GM21367 (cell line): ENCODE data around the gene ACACB.

ENCODE experiments used
- ATAC-seq: cut with Tn5 transposase; IDR thresholded peaks from one replicate; pipeline ENCODE4 v1.9.1; 2021; ENCODE audit not compliant: unreplicated experiment

ACACB gene

DNA sequence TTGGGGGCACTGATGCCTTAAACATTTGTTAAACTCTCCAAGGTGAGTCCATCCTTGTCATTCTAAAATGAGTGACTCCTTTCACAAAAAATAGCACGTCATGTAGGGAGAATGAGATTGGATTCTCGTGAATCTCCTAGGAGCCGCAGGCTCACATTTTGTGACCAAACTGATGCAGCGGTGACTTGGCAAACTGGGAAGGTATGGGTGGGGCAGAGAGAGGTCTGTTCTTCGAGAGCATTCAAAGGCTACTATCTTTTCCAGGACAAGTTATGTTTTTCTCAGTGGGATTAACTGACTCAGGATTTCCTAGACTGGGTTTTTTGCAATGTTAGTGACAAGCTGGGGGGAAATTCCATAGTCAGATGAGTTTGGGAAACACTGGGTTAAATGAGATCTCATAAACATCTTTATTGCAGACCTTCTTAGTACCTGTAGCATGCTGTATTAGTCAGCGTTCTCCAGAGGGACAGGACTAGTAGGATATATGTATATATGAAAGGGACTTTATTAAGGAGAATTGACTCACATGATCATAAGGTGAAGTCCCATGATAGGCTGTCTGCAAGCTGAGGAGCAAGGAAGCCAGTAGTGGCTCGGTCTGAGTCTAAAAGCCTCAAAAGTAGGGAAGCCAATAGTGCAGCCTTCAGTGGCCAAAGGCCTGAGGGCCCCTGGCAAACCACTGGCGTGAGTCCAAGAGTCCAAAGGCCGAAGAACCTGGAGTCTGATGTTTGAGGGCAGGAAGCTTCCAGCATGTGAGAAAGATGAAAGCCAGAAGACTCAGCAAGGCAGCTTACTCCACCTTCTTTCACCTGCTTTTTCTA is 131.7 kb downstream of the ACACB start:
- ATAC-seq = no peak

DNA sequence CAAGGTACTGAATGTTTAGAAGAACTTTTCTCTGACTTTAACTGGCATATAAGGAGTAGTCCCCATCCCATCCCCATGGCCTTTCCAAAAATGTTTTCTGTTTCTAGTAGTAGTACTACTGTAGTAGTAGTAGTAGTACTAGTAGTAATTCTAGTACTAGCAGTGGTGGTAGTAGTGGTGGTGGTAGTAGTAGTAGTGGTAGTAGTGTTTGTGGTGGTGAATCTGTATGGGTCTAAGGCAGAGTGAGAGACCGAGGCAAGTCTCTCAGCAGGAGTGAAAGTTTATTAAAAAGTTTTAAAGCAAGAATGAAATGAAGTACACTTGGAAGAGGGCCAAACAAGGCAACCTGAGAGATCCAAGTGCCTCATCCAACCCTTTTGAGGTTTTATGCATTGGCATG is 134.1 kb downstream of the ACACB start:
- ATAC-seq = no peak

DNA sequence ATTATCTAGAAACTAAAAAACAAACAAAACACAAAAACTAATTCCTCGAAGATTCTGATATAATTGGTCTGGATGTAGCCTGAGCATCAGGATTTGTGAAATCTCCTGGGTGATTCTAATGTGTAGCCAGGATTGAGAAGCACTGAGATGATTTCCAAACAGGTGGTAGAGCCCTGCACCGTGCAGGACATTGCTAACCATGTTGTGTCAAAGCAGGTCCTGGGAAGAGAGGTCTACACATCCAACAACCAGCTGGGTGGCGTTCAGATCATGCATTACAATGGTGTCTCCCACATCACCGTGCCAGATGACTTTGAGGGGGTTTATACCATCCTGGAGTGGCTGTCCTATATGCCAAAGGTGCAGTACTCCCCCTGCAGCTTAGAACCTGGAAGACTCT is 136.4 kb downstream of the ACACB start:
- ATAC-seq = no peak

GRCh38 chr12:109253913-109254544 is 137.6 kb downstream of the ACACB start:
- ATAC-seq = no peak

- ATAC-seq = no peak
Observed at GRCh38 chr12:109255377-109255776, 139.0 kb downstream of the ACACB start.

- no peak for ATAC-seq
Observed at GRCh38 chr12:109256011-109256410, 139.6 kb downstream of the ACACB start.

DNA sequence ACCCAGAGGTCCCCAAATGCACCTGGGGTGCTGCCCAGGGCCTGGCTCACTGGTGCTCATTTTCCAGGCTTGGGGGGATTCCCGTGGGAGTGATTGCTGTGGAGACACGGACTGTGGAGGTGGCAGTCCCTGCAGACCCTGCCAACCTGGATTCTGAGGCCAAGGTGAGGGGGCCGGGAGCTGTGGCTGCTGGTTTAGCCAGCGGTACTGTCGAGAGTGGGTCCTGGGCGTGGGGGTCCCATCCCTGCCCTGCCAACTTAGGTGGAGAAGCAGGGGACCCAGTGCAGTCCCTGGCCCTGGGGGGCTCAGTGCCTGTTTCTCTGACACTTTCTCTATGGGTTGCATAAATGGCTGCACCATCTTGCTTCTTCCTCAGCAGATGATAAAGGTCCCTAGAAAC is 141.8 kb downstream of the ACACB start:
- ATAC-seq = no peak

GRCh38 chr12:109258607-109259544 is 142.5 kb downstream of the ACACB start:
- no peak for ATAC-seq

GRCh38 chr12:109259545-109259895 is 143.1 kb downstream of the ACACB start:
- ATAC-seq = no peak

DNA sequence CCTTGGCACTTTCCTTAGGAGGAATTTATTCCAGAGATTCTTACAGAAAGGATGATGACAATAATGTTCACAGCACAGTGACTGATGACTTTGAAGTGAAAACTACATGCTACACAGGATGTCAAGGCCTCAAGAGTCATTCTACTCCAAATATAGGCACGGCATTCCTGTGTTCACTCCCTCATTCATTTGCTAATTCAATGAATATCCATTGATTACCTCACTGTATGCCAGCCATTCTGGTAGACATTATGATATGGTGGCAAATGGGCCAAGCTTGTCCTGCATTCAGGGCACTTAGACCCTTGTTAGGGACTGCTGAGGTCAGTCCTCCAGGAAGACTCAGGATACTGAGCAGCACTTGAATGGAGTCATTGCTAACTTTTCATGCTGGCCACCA is 144.7 kb downstream of the ACACB start:
- ATAC-seq = no peak

GRCh38 chr12:109261939-109262338 is 145.6 kb downstream of the ACACB start:
- no peak for ATAC-seq

- ATAC-seq = no peak
Observed at GRCh38 chr12:109263439-109263838, 147.1 kb downstream of the ACACB start.

DNA sequence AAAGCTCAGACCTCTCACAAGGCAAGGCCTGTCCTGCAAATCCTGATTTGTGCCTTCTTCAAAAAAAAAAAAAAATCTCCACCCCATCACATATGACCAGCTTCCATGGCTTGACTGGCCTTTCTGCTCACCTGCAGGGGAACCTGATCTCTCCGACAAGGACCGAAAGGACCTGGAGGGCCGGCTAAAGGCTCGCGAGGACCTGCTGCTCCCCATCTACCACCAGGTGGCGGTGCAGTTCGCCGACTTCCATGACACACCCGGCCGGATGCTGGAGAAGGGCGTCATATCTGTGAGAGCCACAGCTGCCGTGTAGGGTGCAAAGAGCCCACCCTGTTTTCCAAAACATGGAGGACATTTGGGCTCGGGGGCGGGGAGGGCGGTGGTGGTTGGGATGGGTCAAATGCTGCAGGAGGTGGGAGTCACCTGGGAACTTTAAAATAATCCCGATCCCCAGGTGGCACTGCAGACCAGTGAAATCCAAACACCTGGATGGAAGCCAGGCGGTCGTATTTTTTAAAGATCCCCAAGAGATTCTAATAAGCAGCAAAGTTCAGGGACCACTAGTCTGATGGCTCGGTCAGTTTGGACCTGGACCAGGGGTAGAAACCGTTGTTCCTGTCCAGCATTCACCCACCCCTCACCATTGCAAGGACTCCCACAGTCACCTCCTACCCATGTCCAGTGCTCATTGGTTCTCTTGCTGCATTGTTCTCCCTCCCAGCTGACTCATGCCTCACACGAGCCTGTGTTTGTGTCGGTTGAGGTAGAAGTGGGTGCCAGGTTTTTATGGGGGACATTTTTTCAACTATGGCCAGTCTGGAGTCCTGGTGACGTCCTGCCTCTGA is 147.9 kb downstream of the ACACB start:
- ATAC-seq = no peak

GRCh38 chr12:109264943-109265650 is 148.7 kb downstream of the ACACB start:
- ATAC-seq = no peak

DNA sequence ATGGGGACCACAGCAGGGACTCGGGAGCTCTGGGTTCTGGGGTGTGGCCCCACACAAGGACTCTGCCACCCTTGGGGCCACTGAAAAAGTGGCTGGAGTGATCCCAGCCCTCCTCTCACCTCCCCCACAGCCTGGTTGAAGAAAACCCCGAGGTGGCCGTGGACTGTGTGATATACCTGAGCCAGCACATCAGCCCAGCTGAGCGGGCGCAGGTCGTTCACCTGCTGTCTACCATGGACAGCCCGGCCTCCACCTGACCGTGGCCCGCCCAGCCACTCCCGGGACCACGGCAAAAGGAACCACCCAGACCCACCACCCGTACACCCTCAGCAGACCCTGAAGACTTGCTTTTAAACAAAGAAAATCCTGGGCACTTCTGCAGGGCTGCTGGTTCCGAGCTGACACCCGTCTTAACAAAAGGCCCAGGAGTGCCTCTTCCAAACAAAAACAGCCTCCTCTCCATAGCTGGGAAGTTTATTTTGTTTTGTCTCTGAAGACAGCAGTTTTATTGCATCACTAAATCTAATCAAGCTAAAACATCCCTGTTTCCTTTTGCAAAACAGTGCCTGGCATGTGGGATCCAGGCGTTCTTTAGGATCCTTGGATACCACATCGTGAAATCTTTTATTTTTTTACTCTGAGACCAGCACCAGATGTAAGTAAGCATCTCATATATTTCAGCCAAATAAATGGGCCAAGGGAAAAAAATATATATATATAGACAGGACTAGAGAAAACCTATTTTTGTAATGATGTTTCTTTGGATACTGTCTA is 149.9 kb downstream of the ACACB start:
- no peak for ATAC-seq

- no peak for ATAC-seq
Observed at GRCh38 chr12:109267361-109267760, 151.0 kb downstream of the ACACB start.

GRCh38 chr12:109268896-109269295 is 152.5 kb downstream of the ACACB start:
- no peak for ATAC-seq

- ATAC-seq = no peak
Observed at GRCh38 chr12:109269428-109269827, 153.0 kb downstream of the ACACB start.

DNA sequence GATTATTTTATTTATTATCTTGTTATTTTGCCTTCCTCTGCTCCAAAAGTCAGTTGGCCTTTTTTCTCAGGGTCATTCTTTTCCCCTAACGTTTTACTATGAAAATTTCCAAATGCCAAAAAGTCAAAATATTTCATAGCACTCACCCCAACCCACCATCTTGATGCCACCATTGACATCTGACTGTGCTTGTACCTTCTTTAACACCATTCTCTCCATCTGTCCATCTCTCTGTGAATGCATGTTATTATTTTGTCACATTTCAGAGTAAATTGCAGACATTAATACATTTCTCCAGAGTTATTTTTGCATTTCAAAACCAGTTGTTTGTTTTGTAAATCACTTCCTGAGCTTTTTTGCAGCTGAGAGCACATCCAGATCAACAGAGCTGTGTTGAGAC is 154.1 kb downstream of the ACACB start:
- no peak for ATAC-seq
